NCI-H345 (cell line): ENCODE data around the gene FAM117A.
"Not testable (repeated sequence)": the region's sequence is repeated elsewhere in the genome, so short reads cannot be mapped to it uniquely, and the experiment has no call there.

Experiments
- DNase-seq: peaks from one replicate; lab custom pipeline; 2025; lab: John Stamatoyannopoulos, UW

FAM117A gene

GRCh38 chr17:49762151-49762941 is 1.6 kb downstream of the FAM117A start:
- no peak for DNase-seq

GRCh38 chr17:49760932-49761558 is 2.9 kb downstream of the FAM117A start:
- no peak for DNase-seq

GRCh38 chr17:49760296-49760695 is 3.6 kb downstream of the FAM117A start:
- DNase-seq, result no peak

- DNase-seq, result no peak
Measured at GRCh38 chr17:49759203-49759602, 4.7 kb downstream of the FAM117A start.

- DNase-seq, result not testable (repeated sequence)
Measured at GRCh38 chr17:49758464-49759010, 5.4 kb downstream of the FAM117A start.

GRCh38 chr17:49757151-49757777 is 6.7 kb downstream of the FAM117A start:
- no peak for DNase-seq

- no peak for DNase-seq
Measured at GRCh38 chr17:49756323-49757150, 7.4 kb downstream of the FAM117A start.

GRCh38 chr17:49755663-49756283 is 8.2 kb downstream of the FAM117A start:
- no peak for DNase-seq

- no peak for DNase-seq
Measured at GRCh38 chr17:49753959-49754391, 10.0 kb downstream of the FAM117A start.

- DNase-seq, result no peak
Measured at GRCh38 chr17:49752508-49752907, 11.4 kb downstream of the FAM117A start.

- no peak for DNase-seq
Measured at GRCh38 chr17:49749730-49750129, 14.2 kb downstream of the FAM117A start.

- DNase-seq, result no peak
Measured at GRCh38 chr17:49748791-49749190, 15.1 kb downstream of the FAM117A start.

- DNase-seq, result no peak
Measured at GRCh38 chr17:49748223-49748622, 15.7 kb downstream of the FAM117A start.

- DNase-seq, result no peak
Measured at GRCh38 chr17:49747632-49748031, 16.3 kb downstream of the FAM117A start.

GRCh38 chr17:49746791-49747490 is 17.0 kb downstream of the FAM117A start:
- no peak for DNase-seq

GRCh38 chr17:49745175-49746139 is 18.5 kb downstream of the FAM117A start:
- no peak for DNase-seq

GRCh38 chr17:49742166-49742638 is 21.7 kb downstream of the FAM117A start:
- no peak for DNase-seq

GRCh38 chr17:49741692-49742076 is 22.2 kb downstream of the FAM117A start:
- DNase-seq, result no peak

- DNase-seq, result no peak
Measured at GRCh38 chr17:49741009-49741691, 22.8 kb downstream of the FAM117A start.
